GM21717 (cell line): ENCODE measurements around the gene NXF1.
"Not testable (repeated sequence)": the region's sequence is repeated elsewhere in the genome, so short reads cannot be mapped to it uniquely, and the experiment has no call there.

Source experiments
- ATAC-seq: cut with Tn5 transposase; IDR thresholded peaks from one replicate; pipeline ENCODE4 v1.9.1; 2021; ENCODE audit warnings: mild to moderate bottlenecking, moderate library complexity; ENCODE audit not compliant: unreplicated experiment

NXF1 gene

GRCh38 chr11:62805076-62805892 is at the start of gene NXF1:
Gene NXF1 (minus strand): TSS chr11:62805440. CDS start chr11:62805356, 84 bp downstream.
- peak; percentile 71 for ATAC-seq

GRCh38 chr11:62854013-62854824 is 49.0 kb upstream of the NXF1 start:
- ATAC-seq, result no peak

- ATAC-seq, result no peak
These were observed 48.2 kb upstream of the NXF1 start for GRCh38 chr11:62853279-62853965.

GRCh38 chr11:62852523-62853188 is 47.4 kb upstream of the NXF1 start:
- no peak for ATAC-seq

GRCh38 chr11:62851807-62852522 is 46.7 kb upstream of the NXF1 start:
- no peak for ATAC-seq

- ATAC-seq, result no peak
These were observed 45.9 kb upstream of the NXF1 start for GRCh38 chr11:62850911-62851806.

GRCh38 chr11:62847767-62848314 is 42.6 kb upstream of the NXF1 start:
- ATAC-seq, result no peak

- ATAC-seq, result no peak
These were observed 40.9 kb upstream of the NXF1 start for GRCh38 chr11:62846177-62846576.

GRCh38 chr11:62844154-62844553 is 38.9 kb upstream of the NXF1 start:
- no peak for ATAC-seq

- no peak for ATAC-seq
These were observed 38.2 kb upstream of the NXF1 start for GRCh38 chr11:62843466-62843865.

GRCh38 chr11:62842891-62843290 is 37.7 kb upstream of the NXF1 start:
- not testable (repeated sequence) for ATAC-seq

GRCh38 chr11:62842171-62842741 is 37.0 kb upstream of the NXF1 start:
- ATAC-seq, result no peak

GRCh38 chr11:62841361-62842170 is 36.3 kb upstream of the NXF1 start:
- peak; percentile 53 for ATAC-seq

GRCh38 chr11:62840721-62841360 is 35.6 kb upstream of the NXF1 start:
- not testable (repeated sequence) for ATAC-seq

- peak; percentile 39 for ATAC-seq
These were observed 34.1 kb upstream of the NXF1 start, which contains the start of gene WDR74 for GRCh38 chr11:62839050-62839945. Gene WDR74 (minus strand): TSS chr11:62839590. CDS start chr11:62839570, 20 bp downstream.

GRCh38 chr11:62835336-62835735 is 30.1 kb upstream of the NXF1 start:
- no peak for ATAC-seq
